ENCODE measurements around the gene DENND11.
A peak's percentile ranks its signal among the peaks of the same experiment; 100 is the strongest.

The DENND11 gene, protein sequence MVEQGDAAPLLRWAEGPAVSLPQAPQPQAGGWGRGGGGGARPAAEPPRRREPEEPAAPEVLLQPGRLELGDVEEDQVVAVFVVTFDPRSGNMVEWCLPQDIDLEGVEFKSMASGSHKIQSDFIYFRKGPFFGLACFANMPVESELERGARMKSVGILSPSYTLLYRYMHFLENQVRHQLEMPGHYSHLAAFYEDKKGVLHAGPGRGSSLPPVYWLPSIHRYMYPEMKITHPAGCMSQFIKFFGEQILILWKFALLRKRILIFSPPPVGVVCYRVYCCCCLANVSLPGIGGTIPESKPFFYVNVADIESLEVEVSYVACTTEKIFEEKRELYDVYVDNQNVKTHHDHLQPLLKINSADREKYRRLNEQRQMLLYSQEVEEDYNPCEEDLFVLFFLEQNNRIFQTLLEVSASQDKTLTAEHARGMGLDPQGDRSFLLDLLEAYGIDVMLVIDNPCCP

DNA sequence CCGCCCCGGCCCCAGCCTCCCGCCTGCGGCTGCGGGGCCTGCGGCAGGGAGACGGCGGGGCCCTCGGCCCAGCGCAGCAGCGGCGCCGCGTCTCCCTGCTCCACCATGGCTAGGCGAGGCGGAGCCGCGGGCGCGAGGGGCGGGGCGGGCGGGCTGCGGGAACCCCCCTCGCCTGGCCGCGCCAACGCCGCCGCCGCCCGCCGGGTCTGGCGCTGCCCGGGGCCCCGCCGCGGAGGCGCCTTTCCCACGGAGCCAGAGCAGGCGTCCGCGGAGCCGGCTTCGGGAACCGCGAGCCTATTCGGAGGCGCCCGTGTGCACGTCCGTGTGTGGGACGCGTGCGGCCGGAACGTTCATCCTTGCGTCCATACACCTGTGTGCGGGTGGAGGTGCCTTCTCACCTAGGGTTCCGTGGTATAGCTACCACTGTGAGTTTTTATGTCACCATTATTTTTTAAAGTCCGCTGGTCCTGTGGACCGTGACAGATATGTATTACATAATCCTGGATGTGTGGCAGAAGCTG is at the start of gene DENND11:
TSS of gene DENND11 (minus strand) at position 120 of the 521 bp plus-strand sequence. CDS start at position 107, 13 bp downstream.
- DNase-seq: no peak

DNA sequence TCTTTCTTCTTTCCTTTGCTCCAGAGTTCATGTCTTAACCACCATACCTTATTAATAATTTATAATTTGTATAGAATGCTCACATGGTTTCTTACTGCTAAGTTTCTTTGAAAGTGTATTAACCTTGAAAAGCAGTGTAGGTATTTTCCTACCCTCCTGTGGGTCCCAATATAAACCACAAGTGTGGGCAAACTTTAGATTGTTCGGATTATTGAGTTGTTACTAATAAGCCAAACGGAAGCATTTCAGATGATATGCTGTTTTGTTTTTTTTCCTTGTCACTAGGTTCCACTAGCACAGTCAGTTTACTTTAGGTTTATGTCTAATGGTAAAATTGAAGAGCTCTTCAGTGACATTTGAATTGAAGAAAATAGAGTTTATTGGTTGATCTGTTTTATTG is 46.4 kb upstream of the DENND11 start:
- no peak for DNase-seq

DNA sequence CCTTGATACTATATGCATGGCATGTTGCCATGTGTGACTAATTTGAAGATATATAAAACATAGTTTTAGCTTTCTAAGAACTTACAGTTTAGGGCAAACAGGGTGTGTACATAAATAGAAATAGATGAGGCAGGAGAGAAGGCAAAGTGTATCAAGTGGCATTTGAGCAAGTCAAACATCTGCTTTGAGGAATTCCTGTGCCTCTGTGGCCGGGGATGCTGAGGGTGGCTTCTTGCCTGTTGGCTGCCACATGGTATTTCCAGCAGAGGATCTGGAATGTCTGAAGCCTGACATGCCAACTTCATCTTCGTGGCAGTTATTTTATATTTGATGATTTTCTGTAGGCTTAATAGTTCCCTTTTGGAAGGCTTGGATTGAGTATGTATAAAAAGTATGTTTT is 42.2 kb upstream of the DENND11 start:
- DNase-seq: no peak

DNA sequence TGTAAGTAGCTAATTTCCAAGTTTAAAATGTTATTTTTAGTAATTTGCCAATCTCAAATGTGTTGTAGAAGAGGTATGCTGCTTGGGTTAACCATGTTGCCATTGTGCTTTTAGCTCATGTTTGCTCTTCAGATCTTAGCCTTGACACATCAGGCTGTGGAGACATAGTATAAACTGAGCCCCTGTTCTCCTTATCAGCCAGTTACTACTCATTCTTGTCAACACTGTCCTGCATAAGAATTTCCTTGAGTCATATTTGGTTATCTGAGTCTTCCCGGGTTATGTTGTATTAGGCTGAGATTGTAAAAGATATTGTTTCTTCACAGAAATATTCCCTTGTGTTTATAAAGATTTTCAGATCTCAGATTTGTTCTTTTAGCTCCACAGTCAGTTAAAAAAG is 40.3 kb upstream of the DENND11 start:
- DNase-seq: no peak

DNA sequence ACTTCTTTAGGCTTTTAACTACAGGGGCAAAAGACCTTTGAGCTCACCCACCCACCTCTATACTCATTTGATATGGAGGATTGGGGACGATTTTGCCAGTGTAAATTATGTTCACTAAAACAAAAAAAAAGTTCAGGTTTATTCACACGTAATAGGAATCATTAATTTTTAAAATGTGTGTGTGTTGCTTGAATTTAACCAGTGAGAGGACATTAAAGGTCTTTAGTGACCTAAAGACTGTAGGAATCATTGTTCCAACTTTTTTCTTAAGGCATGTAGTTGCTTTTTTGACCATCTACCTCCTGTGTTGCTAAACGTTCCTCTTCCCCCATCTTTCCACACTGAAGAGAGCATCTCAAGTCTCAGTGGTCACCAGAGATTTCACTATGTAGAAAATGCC is 37.3 kb upstream of the DENND11 start:
- no peak for DNase-seq

DNA sequence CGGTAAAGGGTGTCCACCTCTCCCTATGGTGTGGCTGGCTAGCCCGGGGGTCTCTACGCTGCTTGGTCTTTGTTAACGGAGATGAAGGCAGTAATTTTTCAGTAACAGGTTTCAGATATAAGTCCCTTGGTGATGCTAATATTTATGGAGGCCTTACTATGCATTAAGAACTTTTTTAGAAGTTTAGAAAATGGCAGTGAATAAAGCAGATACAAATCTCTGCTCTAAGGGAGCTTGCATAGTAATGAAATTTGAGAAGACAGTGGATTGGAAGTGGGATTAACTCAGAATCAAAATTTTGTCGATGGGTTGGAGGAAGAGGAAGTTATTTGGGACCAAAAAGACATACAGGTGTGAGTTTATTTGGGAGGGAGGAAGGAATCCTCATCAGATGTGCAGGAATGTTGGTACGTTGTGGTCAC is 36.6 kb upstream of the DENND11 start:
- no peak for DNase-seq

DNA sequence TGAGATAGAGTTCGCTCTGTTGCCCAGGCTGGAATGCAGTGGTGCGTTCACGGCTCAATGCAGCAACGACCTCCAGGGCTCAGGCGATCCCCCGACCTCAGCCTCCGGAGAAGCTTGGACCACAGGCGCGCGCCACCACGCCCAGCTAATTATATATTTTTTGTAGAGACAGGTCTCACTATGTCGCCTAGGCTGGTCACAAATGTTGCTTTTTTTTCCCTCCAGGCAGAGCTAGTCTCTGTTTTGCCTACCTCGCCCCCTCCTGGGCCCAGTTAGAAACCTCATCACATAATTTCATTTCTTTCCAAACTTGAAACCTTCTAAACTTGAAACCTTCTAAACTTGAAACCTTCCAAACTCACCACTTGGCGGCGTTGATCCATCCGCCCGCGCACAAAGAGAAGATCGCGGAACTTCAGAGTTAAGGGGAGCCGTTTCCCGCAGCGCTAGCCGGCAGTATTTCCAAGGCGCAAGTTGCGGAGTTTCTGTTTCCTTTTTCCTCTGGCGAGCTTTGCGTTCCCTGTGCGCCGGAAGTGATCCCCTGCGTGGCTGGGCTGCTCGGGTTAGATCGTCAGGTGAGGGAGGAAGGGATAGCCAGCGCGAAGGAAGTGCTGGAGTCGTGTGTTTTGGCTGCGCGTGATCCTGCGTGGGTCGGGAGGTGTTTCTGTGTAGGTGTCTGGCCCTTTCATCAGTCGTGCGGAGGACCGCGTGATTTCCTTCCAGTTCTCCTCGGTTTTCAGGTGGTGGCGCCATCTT is 36.0 kb upstream of the DENND11 start, which contains the start of gene SSBP1:
TSS of gene SSBP1 (plus strand) at position 523 of the 756 bp plus-strand sequence. CDS start 809 bp downstream, outside the sequence.
- DNase-seq: peak; percentile 96

DNA sequence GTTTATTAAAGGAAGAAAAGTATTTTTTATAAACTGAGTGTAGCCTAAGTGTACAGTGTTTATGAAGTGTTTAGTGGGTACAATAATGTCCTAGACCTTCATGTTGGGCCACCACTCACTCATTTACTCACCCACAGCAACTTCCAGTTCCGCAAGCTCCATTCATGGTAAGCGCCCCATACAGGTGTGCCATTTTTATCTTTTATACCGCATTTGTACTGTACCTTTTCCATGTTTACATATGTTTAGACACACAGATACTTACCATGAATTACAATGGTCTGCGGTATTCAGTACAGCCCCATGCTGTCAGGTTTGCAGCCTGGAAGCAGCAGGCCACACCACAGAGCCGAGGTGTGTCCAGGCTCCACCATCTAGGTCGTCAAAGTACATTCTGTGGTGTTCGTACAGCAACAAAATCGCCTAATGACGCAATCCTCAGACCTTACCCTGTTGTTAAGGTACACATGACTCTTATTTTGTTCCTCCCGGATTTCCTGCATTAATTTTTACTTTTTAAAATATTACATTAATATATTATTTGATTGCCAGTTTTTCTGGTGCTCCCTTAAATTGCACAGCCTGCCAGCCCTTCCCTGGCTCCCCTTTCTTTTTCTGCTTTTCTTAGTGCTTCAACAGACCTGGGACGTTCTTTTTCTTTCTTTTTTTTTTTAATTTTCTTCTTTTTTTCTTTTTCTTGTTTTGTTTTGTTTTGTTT is 35.3 kb upstream of the DENND11 start:
- peak; percentile 7 for DNase-seq

DNA sequence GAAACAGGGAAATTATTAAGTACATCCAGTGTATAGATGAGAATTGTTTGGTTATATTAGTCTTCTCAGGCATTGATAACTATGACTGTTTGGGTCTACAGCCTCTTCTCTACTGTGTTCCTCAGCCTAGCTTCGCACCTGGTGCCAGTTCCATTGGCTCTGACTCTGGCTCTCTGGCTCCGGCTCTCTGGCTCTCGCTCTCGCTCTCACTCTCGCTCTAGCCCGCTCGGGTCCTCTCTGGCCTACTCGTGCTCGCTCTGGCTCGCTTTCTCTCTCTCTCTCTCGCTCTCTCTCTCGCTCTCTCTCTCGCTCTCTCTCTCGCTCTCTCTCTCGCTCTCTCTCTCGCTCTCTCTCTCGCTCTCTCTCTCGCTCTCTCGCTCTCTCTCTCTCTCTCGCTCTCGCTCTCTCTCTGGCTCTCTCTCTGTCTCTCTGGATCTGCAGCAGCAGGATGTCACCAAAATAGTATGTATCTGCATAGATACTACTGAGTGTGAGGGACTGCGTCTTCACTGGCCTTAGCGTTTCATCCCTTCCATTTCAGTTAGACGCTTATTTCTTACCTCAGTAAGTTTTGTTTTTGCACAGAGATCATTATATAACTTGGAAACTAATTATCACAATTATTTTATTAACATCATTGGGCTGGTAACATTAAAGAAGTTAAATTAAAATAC is 29.6 kb upstream of the DENND11 start:
- no peak for DNase-seq

DNA sequence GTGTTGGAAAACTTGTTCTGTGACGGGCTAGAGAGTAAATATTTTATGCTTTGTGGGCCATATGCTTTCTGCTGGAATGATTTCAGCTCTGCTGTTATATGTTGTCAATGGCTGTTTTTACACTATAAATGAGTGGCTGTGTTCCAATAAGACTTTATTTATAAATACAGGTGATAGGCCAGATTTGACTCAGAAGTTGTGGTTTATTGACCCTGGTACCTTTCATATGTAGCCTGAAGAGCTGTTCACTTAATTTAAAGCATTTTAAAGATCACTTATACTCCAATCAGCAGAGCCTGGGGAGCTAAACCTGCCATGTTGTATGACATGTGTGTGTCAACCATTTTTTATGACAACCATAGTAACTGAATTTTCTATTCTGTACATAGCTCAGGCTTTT is 27.1 kb upstream of the DENND11 start:
- DNase-seq: no peak

DNA sequence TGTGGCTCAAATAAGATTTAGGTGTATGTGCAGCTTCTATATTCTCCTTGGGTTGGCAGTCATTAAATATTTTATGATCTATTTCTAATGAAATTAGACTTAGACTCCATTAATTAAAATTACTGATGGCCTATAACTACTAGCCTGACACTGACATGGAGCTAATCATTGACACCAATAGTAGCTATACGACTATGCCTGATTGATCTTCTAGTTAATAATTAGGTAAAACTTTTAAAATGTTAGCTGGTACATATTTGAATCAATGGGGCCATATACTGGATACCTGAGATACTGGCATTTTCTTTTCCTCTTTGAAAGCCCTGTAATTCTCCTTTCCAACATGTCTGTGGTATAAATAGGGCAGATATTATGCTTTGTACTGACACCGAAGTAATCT is 20.6 kb upstream of the DENND11 start:
- no peak for DNase-seq

DNA sequence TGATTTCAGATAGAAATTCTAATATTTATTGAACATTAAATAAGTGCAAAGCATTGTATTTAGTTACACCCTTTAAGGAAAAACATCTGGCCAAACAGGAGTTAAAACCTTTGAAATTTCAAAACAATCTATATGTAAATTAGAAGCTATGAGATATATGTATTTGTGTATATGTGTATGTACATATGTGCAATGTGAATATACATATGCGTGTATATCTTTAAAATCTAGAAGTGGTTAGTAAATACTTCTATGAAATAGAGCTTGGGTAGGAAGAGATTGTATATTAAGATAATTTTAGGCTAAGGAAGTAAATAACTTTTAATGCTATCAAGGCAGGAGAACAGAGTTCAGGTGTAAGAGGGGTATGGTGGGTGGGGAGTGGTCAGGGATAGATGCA is 15.5 kb upstream of the DENND11 start:
- DNase-seq: no peak

DNA sequence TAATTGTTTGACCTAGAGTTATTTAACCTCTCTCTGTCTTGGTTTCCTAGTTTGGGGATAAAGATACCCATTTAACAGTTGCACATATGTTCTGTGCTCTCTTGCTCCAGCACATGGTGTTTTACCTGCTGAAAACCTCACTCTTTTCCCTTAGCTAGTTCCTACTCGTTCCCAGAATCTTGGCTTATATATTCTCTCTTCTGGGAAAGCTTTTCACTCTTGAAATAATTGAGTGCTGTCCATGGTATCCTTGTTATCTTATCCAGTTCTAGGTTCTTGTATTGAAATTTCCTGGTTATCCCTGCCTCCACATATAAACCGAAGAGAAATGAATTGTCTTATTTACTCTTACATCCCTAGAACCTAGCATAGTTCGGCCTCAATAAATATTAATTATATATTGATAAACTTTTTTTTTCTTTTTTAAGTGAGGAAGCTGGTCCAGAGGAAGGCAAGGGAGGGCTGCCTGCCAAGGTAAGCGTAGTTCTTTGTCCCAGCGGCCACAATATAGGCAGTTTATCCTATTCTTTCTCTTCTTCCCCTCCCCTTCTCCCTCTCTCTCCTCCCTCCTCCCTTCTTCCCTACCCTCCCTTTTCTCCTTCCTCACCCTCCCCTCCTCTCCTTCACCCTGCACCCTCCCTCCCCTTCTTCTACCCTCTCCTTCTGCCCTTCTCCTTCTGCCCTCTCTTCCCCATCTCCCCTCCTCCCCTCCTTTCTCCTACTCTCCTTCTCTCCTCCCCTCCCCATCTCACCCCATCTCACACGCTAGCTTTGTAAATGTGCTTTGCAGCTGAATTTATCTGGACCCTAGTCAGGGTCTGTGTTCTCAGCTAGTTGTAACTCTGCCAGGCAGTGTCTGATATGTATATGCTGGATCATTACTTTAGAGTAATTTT is 14.1 kb upstream of the DENND11 start:
- no peak for DNase-seq

DNA sequence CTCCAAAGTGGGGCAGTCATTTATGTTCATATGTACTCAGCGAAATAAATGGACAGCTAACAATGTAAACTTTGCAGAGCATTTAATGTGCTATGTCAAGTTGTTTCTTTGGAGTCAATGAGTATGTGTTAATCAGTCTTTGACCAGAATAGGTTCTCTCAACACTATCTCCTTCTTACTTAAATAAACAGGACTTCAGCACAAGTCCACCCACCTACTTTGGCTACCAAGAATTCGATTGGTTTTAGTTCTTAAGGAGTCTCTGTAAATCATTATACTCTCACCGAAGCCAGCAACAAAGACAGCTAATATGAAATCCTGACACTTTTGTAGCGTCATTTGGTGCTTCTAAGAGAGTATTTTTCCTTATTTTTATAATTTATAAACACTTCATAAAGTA is 13.1 kb upstream of the DENND11 start:
- no peak for DNase-seq

DNA sequence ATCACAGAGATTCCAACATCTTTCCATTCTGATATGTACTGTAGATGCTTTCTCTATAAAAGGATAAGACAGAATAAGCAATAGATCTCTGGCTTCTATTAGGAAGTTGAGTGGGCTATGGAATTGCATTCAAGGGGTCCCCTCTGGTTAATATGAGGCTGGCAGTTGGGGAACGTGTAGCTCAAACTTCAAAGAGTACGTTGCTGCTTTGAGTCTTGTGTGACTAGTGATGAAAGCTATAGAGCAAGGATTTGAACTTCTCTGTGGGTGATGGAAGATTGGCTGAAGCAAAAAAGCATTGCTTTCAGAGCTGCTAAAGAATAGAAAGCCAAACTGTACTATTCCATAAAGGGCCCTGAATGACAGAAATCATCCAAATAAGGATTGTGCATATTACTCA is 12.6 kb upstream of the DENND11 start:
- no peak for DNase-seq

DNA sequence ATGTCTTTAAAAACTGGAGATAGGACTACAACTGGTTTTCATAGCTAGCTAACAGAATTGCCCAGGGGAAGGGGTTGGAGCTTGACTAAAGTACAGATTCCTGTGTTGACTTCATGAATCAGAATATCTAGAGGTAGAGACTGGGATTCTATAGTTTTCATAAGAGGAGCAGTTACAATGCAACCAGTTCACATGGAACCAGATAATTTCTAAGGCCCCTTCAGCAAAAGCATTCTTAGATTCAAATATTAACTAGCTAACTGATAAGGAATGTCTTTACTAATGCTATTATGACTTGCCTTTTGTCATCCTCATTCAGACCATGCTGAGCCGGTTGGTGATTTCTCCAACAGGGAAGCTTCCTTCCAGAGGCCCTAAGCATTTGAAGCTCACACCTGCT is 11.9 kb upstream of the DENND11 start:
- DNase-seq: no peak

DNA sequence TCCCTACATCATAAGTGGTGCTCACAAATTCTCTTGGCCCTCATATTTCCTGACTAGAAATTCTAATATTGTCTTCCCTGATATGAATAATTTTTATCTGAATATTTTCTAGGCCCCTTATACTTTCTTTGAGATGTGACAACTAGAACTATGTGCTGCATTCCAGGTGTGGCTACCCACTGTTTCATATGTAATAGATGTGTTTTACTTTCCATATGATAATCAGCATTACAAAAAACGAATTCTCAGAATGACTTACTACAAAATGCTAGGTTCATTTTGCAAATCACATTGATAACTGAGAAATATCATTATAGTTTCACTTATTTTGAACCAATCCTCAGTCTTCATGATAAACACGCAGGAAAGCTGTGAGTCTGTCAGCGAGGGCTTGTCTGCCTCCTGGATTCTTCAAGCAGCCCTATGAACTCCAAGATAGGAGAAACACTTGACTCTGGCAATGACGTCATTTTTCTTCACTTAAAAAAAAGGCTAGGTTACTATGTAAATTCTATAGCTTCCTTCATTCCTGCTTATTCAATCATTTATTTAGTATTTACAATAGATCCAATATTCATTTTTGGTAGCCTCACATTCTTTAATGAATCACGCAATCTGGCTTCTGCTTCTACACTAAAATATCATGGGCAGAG is 10.8 kb upstream of the DENND11 start:
- no peak for DNase-seq

DNA sequence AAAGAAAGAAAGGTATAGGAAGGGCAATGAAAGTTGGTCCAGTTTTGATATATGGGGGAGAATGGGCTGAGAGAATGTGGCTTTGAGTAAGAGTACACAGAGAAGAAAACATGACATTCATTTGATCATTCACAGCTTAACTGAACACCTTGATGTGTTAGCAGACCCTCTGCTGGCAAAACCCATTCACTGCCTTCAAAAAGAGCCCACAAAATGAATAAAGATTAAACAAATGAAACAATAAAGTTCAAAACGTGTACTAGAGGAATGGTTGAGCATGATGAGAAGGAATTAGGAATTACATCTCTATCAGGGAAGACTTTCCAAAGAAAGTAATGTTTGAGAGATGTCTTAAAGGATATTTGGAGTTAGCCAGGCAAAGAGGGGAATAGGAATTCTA is 8.3 kb upstream of the DENND11 start:
- DNase-seq: no peak

DNA sequence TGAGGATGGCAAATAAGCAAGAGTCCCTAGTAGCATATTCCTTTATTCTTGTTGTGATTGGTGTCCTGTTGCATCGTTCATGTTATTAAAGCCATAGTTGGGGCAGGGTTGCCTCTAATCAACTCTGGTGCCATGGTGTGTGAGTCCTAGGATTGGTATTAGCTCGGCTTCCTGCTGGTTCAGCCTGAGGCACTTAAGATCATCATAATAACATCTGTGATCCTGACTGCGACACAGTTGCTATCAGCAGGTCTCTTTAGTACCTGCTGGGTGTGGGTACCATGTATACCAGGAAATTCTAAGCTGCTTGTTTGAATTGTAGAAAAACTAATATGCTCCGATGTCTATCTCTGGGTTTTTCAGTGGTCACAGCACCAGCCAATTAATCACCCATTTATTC is 7.8 kb upstream of the DENND11 start:
- no peak for DNase-seq

DNA sequence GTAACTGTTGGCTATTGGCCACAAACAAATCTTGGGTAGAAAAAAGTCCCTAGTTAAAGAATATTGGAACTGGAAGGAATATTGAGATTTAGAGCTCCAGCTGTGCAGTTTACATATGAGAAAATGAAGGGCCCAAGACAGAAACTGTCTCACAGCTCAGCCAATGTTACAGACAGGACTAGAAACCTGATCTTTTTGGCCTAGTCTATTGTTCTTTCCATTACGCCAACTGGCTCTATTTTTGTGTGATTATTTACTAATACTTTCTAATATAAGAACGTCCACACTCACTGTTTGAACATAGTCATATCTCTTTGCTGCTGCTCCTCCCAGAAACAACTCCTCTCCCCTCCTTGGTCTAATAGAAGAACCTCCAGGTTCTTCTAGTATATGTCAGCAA is 7.4 kb upstream of the DENND11 start:
- no peak for DNase-seq

DNA sequence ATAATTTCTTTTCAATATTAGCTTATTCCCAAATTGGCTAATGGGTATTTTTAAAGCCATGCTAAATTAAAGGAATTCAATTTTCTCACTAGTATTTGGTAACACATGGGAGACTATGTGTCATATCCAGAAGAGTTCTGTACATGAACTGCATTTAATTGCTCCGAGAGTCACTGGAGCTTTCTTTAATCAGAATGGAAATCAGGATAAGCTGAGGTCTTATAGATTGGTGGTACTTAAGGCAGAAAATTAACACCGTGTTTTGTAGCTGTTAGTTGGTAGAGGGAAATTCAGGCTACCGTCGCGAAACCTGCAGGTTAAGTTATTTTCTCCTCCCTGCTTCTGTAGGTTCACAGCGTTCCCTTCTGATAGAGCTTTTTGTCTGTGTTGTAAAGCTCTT is 6.4 kb upstream of the DENND11 start, which contains the start of gene WEE2:
TSS of gene WEE2 (plus strand) at position 3 of the 400 bp plus-strand sequence. CDS start 406 bp downstream, outside the sequence.
- DNase-seq: no peak

Data from activated CD4-positive, alpha-beta T cell treated with anti-CD3 and anti-CD28 coated beads, Interleukin-2, amount 50 U/mL, for 16 hours (primary cell).